NK-92 treated with Interleukin-12 subunit alpha and Interleukin-12 subunit beta, amount 100 ng/mL, for 24 hours (cell line): ENCODE data around the gene HID1.
A peak's percentile ranks its signal among the peaks of the same experiment; 100 is the strongest.
"Not testable (repeated sequence)": the region's sequence is repeated elsewhere in the genome, so short reads cannot be mapped to it uniquely, and the experiment has no call there.

Experiments
- DNase-seq: peaks from one replicate; lab custom pipeline; 2025; lab: John Stamatoyannopoulos, UW

HID1 gene

GRCh38 chr17:75001915-75002843 lies 29.6 kb upstream of the HID1 start:
- no peak for DNase-seq

- DNase-seq = no peak
Measured at GRCh38 chr17:74999523-74999922, 27.0 kb upstream of the HID1 start.

- DNase-seq = no peak
Measured at GRCh38 chr17:74998783-74999182, 26.2 kb upstream of the HID1 start.

- no peak for DNase-seq
Measured at GRCh38 chr17:74995847-74996246, 23.3 kb upstream of the HID1 start.

- no peak for DNase-seq
Measured at GRCh38 chr17:74994440-74994839, 21.9 kb upstream of the HID1 start.

- no peak for DNase-seq
Measured at GRCh38 chr17:74992223-74992622, 19.7 kb upstream of the HID1 start.

- DNase-seq = no peak
Measured at GRCh38 chr17:74990581-74991105, 18.1 kb upstream of the HID1 start.

- DNase-seq = no peak
Measured at GRCh38 chr17:74987909-74988711, 15.6 kb upstream of the HID1 start.

GRCh38 chr17:74987418-74987908 lies 14.9 kb upstream of the HID1 start, which contains the start of gene CDR2L:
CDR2L (plus strand) TSS chr17:74987632; CDS start chr17:74988044, 412 bp downstream.
- DNase-seq = peak; percentile 48

GRCh38 chr17:74986206-74986576 lies 13.6 kb upstream of the HID1 start:
- DNase-seq = no peak

- DNase-seq = not testable (repeated sequence)
Measured at GRCh38 chr17:74982663-74983313, 10.2 kb upstream of the HID1 start.

GRCh38 chr17:74981979-74982662 lies 9.6 kb upstream of the HID1 start:
- peak; percentile 78 for DNase-seq

GRCh38 chr17:74981318-74981978 lies 8.9 kb upstream of the HID1 start:
- no peak for DNase-seq

- DNase-seq = no peak
Measured at GRCh38 chr17:74979408-74980146, 7.0 kb upstream of the HID1 start.

- DNase-seq = no peak
Measured at GRCh38 chr17:74978240-74978639, 5.7 kb upstream of the HID1 start.

GRCh38 chr17:74977802-74978201 lies 5.2 kb upstream of the HID1 start:
- no peak for DNase-seq

- no peak for DNase-seq
Measured at GRCh38 chr17:74975943-74976342, 3.4 kb upstream of the HID1 start.

GRCh38 chr17:74972973-74973328 lies 392 bp upstream of the HID1 start:
- DNase-seq = no peak

GRCh38 chr17:74971842-74972106 lies 785 bp downstream of the HID1 start:
- DNase-seq = no peak

GRCh38 chr17:74971069-74971841 lies 1.3 kb downstream of the HID1 start:
- DNase-seq = no peak
